ENCODE results near the gene ZNF564. TPM values are rescaled to one million over a fixed set of nuclear protein-coding genes. Genes with fewer than 3 reads are reported as not detected.

ZNF564 gene
- total and polyA plus RNA-seq, 2 of the 13 experiments (the other 11 are each of a cell fraction or from before 2014, with no cell fraction given) = 2.3 to 11.1 TPM

GRCh38 chr19:12551060-12551832 is at the start of gene ZNF564 (continued):
- TF ChIP-seq PRDM4 (CRISPR knock-in tag; IDR thresholded peaks at IDR 0.05; ENCODE audit: borderline replicate concordance) (no peak), ZNF556 (CRISPR knock-in tag; IDR thresholded peaks at IDR 0.05; ENCODE audit: borderline replicate concordance) (peak; percentile 85; the same call in 1 of the 2 replicates), DDIT3 (CRISPR knock-in tag; IDR thresholded peaks at IDR 0.05) (no peak), ELF1 (CRISPR knock-in tag; IDR thresholded peaks at IDR 0.05) (peak; percentile 85), TCF12 (IDR thresholded peaks at IDR 0.05) (no peak), TCF12 (CRISPR knock-in tag; IDR thresholded peaks at IDR 0.05) (peak; percentile 89), ZNF839 (CRISPR knock-in tag; IDR thresholded peaks at IDR 0.05; ENCODE audit: borderline replicate concordance) (no peak), HNRNPUL1 (IDR thresholded peaks at IDR 0.05; ENCODE audit: low read depth, low read length) (no peak), SMYD3 (CRISPR knock-in tag; IDR thresholded peaks at IDR 0.05) (no peak), ZNF318 (CRISPR knock-in tag; IDR thresholded peaks at IDR 0.05) (no peak; the same call in 1 of the 2 replicates), ZNF616 (CRISPR knock-in tag; IDR thresholded peaks at IDR 0.05; ENCODE audit: low read depth) (no peak), ZBTB8A (CRISPR knock-in tag; IDR thresholded peaks at IDR 0.05; ENCODE audit: borderline replicate concordance, low read depth) (0 out of 2 replicates have a peak, but pooled peaks have one; percentile 62), ZZZ3 (CRISPR knock-in tag; IDR thresholded peaks at IDR 0.05; ENCODE audit: borderline replicate concordance) (no peak), ZNF282 (IDR thresholded peaks at IDR 0.05; ENCODE audit: partially characterized antibody) (no peak), SP1 (IDR thresholded peaks at IDR 0.05) (no peak), SP1 (CRISPR knock-in tag; IDR thresholded peaks at IDR 0.05) (peak; percentile 63), MAFF (IDR thresholded peaks at IDR 0.05; ENCODE audit: low read depth, low read length) (0 out of 2 replicates have a peak, but pooled peaks have one; percentile 24), SMAD3 (CRISPR knock-in tag; IDR thresholded peaks at IDR 0.05) (peak; percentile 74)
- TF ChIP-seq, protein P1, sequence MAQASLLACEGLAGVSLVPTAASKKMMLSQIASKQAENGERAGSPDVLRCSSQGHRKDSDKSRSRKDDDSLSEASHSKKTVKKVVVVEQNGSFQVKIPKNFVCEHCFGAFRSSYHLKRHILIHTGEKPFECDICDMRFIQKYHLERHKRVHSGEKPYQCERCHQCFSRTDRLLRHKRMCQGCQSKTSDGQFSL (CRISPR knock-in tag; IDR thresholded peaks at IDR 0.05) = no peak
